MV-4-11 (cell line): ENCODE measurements around the gene PRR11.
"Not testable (repeated sequence)": the region's sequence is repeated elsewhere in the genome, so short reads cannot be mapped to it uniquely, and the experiment has no call there.

Experiments
- DNase-seq: peaks from one replicate; lab custom pipeline; 2025; lab: John Stamatoyannopoulos, UW

The PRR11 gene

GRCh38 chr17:59220328-59221158 lies 65.0 kb downstream of the PRR11 start, which contains the start of gene GDPD1:
GDPD1 (plus strand) TSS chr17:59220511; CDS start chr17:59220610, 99 bp downstream.
- DNase-seq: peak; percentile 88

GRCh38 chr17:59221159-59221847 lies 65.8 kb downstream of the PRR11 start:
- no peak for DNase-seq

- DNase-seq: no peak
These were observed 68.3 kb downstream of the PRR11 start for GRCh38 chr17:59223813-59224212.

- DNase-seq: not testable (repeated sequence)
These were observed 73.0 kb downstream of the PRR11 start for GRCh38 chr17:59228588-59228987.

GRCh38 chr17:59230764-59231163 lies 75.2 kb downstream of the PRR11 start:
- no peak for DNase-seq

- DNase-seq: no peak
These were observed 79.1 kb downstream of the PRR11 start for GRCh38 chr17:59234631-59235030.

GRCh38 chr17:59238906-59239305 lies 83.4 kb downstream of the PRR11 start:
- no peak for DNase-seq

GRCh38 chr17:59244081-59244480 lies 88.5 kb downstream of the PRR11 start:
- DNase-seq: no peak
